AG04449 (cell line): ENCODE measurements around the gene CST9L.
A peak's percentile ranks its signal among the peaks of the same experiment; 100 is the strongest.

Experiments used
- CTCF ChIA-PET: fragments of 350-600 bp; formaldehyde crosslinking; extraction: SDS; loops from one replicate; lab custom pipeline; 2021; ENCODE audit warnings: antibody characterized with exemption; lab: Yijun Ruan, JAX
- POLR2A ChIA-PET: fragments of 400-600, 350-600 bp; formaldehyde crosslinking; extraction: SDS; loops from one replicate; lab custom pipeline; 2020; ENCODE audit warnings: antibody characterized with exemption, inconsistent platforms; lab: Yijun Ruan, JAX
- DNase-seq: peaks from one replicate; pipeline ENCODE4 v3.0.0-alpha.2; 2010; ENCODE audit warnings: low read depth, low spot score
- H3K4me3 ChIP-seq: 2 replicates; pipeline ENCODE4 v1.5.1; 2011; ENCODE audit warnings: low read depth, mild to moderate bottlenecking, control low read depth, low read length
- TF ChIP-seq, protein P1 (sequence below): IDR thresholded peaks from one replicate; pipeline ENCODE4 v1.5.1; 2011; ENCODE audit warnings: mild to moderate bottlenecking, moderate library complexity, low read length, control low read depth, inconsistent platforms; ENCODE audit not compliant: insufficient read depth; ENCODE audit errors: missing control alignments

The CST9L gene

DNA sequence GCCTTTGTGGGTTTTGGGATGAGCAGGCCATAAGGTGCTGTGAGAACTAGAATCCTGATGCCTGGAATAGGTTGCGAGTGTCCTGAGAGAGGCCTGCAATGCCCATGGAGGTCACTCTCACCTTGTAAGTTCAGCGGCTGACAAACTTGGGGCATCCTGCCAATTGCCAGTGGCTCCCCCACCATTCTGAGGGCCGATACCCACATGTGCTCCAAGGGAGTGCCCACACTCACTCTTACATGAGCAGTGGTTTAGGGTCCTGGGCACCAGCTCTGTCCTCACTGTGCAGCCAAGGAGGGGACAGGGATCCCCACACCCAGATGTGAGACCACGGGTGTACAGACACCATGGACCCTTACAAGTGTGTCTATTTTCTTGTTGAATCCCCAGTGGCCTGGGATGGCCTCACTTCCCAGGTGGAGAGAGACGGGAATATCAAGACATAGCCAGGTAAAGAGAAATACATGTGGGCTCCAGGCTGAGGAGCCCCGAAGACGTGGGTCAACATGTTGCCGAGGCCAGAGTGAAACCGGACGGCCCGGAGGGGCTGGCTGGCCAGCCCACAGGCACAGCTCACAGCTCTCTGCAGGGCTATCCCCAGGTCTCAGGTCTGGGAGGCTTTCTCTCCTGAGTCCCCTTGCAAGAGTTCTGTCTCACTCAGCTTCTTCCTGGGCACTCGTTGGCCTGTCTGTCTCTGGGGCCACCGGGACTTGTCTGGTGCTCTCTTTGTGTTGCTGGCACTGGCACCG is 39.4 kb upstream of the CST9L start:
- no peak for DNase-seq
- TF ChIP-seq, protein P1, sequence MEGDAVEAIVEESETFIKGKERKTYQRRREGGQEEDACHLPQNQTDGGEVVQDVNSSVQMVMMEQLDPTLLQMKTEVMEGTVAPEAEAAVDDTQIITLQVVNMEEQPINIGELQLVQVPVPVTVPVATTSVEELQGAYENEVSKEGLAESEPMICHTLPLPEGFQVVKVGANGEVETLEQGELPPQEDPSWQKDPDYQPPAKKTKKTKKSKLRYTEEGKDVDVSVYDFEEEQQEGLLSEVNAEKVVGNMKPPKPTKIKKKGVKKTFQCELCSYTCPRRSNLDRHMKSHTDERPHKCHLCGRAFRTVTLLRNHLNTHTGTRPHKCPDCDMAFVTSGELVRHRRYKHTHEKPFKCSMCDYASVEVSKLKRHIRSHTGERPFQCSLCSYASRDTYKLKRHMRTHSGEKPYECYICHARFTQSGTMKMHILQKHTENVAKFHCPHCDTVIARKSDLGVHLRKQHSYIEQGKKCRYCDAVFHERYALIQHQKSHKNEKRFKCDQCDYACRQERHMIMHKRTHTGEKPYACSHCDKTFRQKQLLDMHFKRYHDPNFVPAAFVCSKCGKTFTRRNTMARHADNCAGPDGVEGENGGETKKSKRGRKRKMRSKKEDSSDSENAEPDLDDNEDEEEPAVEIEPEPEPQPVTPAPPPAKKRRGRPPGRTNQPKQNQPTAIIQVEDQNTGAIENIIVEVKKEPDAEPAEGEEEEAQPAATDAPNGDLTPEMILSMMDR: no peak
- ChIA-PET CTCF (interaction anchor here (0.7 to 11.1 kb wide), 12 partner anchors 9 to 916 kb away, joined by 3 to 195 read pairs (median 6); partner anchors contain the start of genes CSTL1 and NXT1), POLR2A (no interaction called here)
- H3K4me3 ChIP-seq: no peak overlapping the region

DNA sequence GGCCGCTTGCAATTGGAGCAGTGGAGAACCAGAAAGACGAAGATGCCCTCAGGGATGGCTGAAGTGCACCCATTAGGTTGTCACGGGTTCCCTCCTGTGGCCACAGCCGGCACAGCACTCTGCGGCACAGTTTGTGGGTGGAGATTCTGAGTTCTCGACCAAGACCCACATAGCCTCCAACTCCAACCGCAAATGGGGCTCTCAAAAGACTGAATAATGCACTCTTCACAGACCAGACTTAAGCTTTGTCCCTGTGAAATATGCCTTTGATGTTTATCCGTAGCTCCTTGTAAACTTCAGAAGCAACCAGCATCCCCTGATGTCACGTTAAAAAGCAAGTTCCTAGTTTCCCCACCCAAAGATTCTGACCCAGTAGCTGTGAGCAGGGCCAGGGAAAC is 38.4 kb upstream of the CST9L start:
- H3K4me3 ChIP-seq: no peak overlapping the region
- CTCF ChIA-PET: interaction anchor here (0.7 to 11.1 kb wide), 18 partner anchors 8 to 915 kb away, joined by 3 to 195 read pairs (median 4); partner anchors contain the start of genes CSTL1, NAPB and NXT1
- TF ChIP-seq, protein P1: peak; percentile 97
- peak; percentile 12 for DNase-seq
- POLR2A ChIA-PET: no interaction called here

DNA sequence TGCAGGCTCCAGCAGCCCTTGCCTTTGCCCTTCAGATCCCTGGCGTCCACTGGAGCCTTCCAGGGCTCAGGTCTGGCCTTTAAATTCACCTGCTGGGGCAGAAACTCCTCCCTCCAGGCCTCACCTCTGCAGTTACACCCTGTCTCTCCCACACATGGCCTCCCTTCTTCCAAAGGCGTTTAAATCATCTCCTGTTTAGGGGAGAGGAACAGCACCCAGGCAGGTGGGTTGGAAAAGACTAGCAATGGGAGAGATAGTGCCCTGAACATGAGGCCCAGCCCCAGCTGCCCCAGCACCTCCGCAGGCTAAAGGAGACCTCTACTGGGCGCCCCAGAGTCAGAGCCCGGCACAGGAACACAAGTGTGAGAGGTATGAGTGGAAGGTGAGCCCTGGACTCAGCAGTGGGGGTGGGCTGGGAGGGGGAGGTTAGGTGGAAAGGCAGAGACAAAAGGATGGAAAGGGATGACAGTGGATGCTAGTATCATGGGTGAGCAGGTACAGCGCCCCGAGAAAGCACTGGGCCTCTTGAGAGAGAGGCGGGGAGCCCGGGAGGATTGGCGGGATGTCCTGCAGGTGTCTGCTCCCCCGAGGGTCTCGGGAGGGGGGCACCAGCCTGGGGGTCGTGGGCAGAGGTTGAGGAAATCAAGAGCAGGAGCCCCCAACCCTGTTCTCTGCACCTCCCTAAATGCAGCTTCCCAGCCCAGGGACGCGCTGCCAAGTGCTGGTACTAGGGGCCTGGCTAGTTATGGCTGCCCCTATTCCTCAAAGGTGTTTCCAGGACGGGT is 37.8 kb upstream of the CST9L start, which contains the start of gene CST9:
Gene CST9, minus strand, starts transcription at position 51 of the 785 bp plus-strand sequence. CDS start 53 bp downstream, outside the sequence.
- TF ChIP-seq, protein P1: no peak
- CTCF ChIA-PET: interaction anchor here (0.8 to 11.1 kb wide), 12 partner anchors 8 to 915 kb away, joined by 3 to 195 read pairs (median 5); partner anchors contain the start of genes CSTL1, NAPB and NXT1

DNA sequence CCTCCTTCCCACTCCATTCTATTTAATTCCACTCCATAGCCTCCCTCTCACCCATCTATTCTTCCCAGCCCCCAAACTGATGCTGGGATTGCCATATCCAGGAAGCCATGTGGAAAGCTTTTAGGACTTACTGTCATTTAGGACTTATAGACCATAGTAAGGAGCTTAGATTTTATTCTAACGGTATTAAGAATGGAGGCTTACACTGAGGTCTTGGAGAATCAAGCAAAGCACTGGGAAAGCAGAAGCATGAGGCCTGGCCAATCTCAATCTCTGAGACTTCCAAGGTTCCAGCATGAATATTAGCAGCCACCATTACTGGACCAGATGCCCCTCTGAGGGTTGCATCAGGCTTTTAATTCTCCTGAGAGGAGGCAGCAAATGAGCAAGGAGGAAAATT is 36.0 kb upstream of the CST9L start:
- CTCF ChIA-PET: interaction anchor here (1.2 to 11.1 kb wide), 4 partner anchors 10 to 254 kb away, joined by 3 to 195 read pairs (median 4); partner anchors contain the start of genes CSTL1, NAPB and NXT1

More for the DNA sequence above, 37.8 kb upstream of the CST9L start, which contains the start of gene CST9:
- POLR2A ChIA-PET: no interaction called here
- H3K4me3 ChIP-seq: no peak within 1 kb of the TSS
- DNase-seq: no peak

DNA sequence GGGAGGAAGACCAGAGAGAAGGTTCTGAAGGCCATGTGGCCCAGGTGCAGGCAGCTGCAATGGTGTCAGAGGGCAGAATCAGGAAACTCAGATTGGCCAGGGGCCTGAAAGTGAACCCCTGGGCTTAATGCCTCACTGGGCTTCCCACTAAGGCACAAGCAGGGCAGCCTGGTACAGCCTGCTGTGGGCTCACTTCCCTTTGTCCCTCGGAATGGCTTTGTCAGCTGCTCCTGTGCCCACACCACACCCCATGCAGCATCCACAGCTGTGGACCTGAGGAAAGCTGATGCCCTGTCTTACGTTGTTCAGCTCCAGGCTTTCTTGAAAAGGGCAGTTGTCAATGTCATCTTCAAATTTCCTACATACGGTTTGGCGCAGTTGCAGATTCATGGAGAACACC is 35.0 kb upstream of the CST9L start:
- no peak for DNase-seq
- CTCF ChIA-PET: interaction anchor here (1.5 to 11.1 kb wide), 4 partner anchors 10 to 253 kb away, joined by 3 to 195 read pairs (median 4); partner anchors contain the start of genes CSTL1 and NXT1
- POLR2A ChIA-PET: no interaction called here
- TF ChIP-seq, protein P1: no peak
- H3K4me3 ChIP-seq: no peak overlapping the region

More for the DNA sequence above, 36.0 kb upstream of the CST9L start:
- POLR2A ChIA-PET: no interaction called here
- TF ChIP-seq, protein P1: no peak
- no peak for DNase-seq
- H3K4me3 ChIP-seq: no peak overlapping the region
